GM23338 (cell line): Measurements from ENCODE around the gene MCM3. TPM values are rescaled to one million over a fixed set of nuclear protein-coding genes. Genes with fewer than 3 reads are reported as not detected.

ENCODE experiments used
- ATAC-seq: fragments of 200-7000 bp; cut with Tn5 transposase; 3 replicates; pipeline ENCODE4 v1.9.1; 2020
- DNase-seq: peaks from one replicate; pipeline ENCODE4 v3.0.0-alpha.2; 2015; ENCODE audit warnings: low spot score
- H2AFZ ChIP-seq: fragments of 200-600 bp; sonication (generic); 2 replicates; pipeline ENCODE4 v1.8.0; 2016; ENCODE audit warnings: antibody characterized with exemption, mild to moderate bottlenecking, moderate library complexity
- H3F3A ChIP-seq: fragments of 200-600 bp; sonication (generic); replicated peaks from 2 replicates; pipeline ENCODE4 v1.8.0; 2017; ENCODE audit warnings: antibody characterized with exemption, mixed run types, low read depth
- H3K27ac ChIP-seq: fragments of 200-600 bp; sonication (generic); 2 replicates; pipeline ENCODE4 v1.6.1; 2016; ENCODE audit warnings: low read depth
- H3K27me3 ChIP-seq: fragments of 200-600 bp; sonication (generic); 2 replicates; pipeline ENCODE4 v1.8.0; 2016; ENCODE audit warnings: mild to moderate bottlenecking, mixed run types, moderate library complexity; ENCODE audit not compliant: insufficient read depth
- H3K36me3 ChIP-seq: fragments of 200-600 bp; sonication (generic); 2 replicates; pipeline ENCODE4 v1.8.0; 2016; ENCODE audit warnings: mild to moderate bottlenecking; ENCODE audit not compliant: insufficient read depth
- H3K4me1 ChIP-seq: fragments of 200-600 bp; sonication (generic); 2 replicates; pipeline ENCODE4 v1.8.0; 2016; ENCODE audit warnings: mild to moderate bottlenecking, moderate library complexity; ENCODE audit not compliant: insufficient read depth
- H3K4me2 ChIP-seq: fragments of 200-600 bp; sonication (generic); 2 replicates; pipeline ENCODE4 v1.7.1; 2017; ENCODE audit warnings: mixed run types
- H3K4me3 ChIP-seq: fragments of 200-600 bp; sonication (generic); 2 replicates; pipeline ENCODE4 v1.6.1; 2016; ENCODE audit warnings: mixed run types
- H3K79me2 ChIP-seq: fragments of 200-600 bp; sonication (generic); replicated peaks from 2 replicates; pipeline ENCODE4 v1.8.0; 2017; ENCODE audit warnings: mild to moderate bottlenecking; ENCODE audit not compliant: insufficient read depth
- H3K9me2 ChIP-seq: fragments of 200-600 bp; sonication (generic); 2 replicates; pipeline ENCODE4 v1.8.0; 2017; ENCODE audit not compliant: insufficient read depth
- H4K20me1 ChIP-seq: fragments of 200-600 bp; sonication (generic); replicated peaks from 2 replicates; pipeline ENCODE4 v1.8.0; 2017; ENCODE audit warnings: mild to moderate bottlenecking; ENCODE audit not compliant: insufficient read depth
- H3K27ac Mint-ChIP-seq: 2 replicates; pipeline ENCODE4 v1.8.0; 2020; ENCODE audit warnings: inconsistent platforms, mild to moderate bottlenecking, moderate library complexity, mixed read lengths
- H3K27me3 Mint-ChIP-seq: 3 replicates; pipeline ENCODE4 v1.8.0; 2022; ENCODE audit warnings: low read depth, mild to moderate bottlenecking, moderate library complexity, mixed read lengths, inconsistent platforms; ENCODE audit not compliant: insufficient read depth, poor library complexity
- H3K36me3 Mint-ChIP-seq: 3 replicates; pipeline ENCODE4 v1.8.0; 2021; ENCODE audit warnings: low read depth, mild to moderate bottlenecking, inconsistent platforms, moderate library complexity, mixed read lengths
- H3K4me1 Mint-ChIP-seq: 3 replicates; pipeline ENCODE4 v1.8.0; 2020; ENCODE audit warnings: mild to moderate bottlenecking, inconsistent platforms, mixed read lengths
- H3K4me3 Mint-ChIP-seq: 3 replicates; pipeline ENCODE4 v1.8.0; 2021; ENCODE audit warnings: moderate library complexity, mild to moderate bottlenecking, inconsistent platforms, mixed read lengths
- H3K9me3 Mint-ChIP-seq: 3 replicates; pipeline ENCODE4 v1.8.0; 2020; ENCODE audit warnings: moderate library complexity, mild to moderate bottlenecking, inconsistent platforms, mixed read lengths
- CREB1 ChIP-seq: fragments of 250-450 bp; sonication (Bioruptor Pico); IDR thresholded peaks from 2 replicates; pipeline ENCODE4 v1.5.0; 2020; ENCODE audit warnings: low read depth, mild to moderate bottlenecking, moderate library complexity
- EZH2 ChIP-seq: fragments of 200-600 bp; sonication (generic); IDR thresholded peaks from one replicate; pipeline ENCODE4 v1.8.0; 2017; ENCODE audit warnings: antibody characterized with exemption, mild to moderate bottlenecking, low read depth; ENCODE audit not compliant: unreplicated experiment
- JUNB ChIP-seq: IDR thresholded peaks from one replicate; pipeline ENCODE4 v1.6.1; 2016; ENCODE audit warnings: antibody characterized with exemption; ENCODE audit not compliant: unreplicated experiment
- NANOG ChIP-seq: IDR thresholded peaks from 2 replicates; pipeline ENCODE4 v1.6.1; 2016; ENCODE audit warnings: antibody characterized with exemption, borderline replicate concordance
- POLR2AphosphoS5 ChIP-seq: IDR thresholded peaks from 2 replicates; pipeline ENCODE4 v1.6.1; 2016; ENCODE audit warnings: antibody characterized with exemption, low read depth
- REST ChIP-seq: IDR thresholded peaks from one replicate; pipeline ENCODE4 v1.6.1; 2018; ENCODE audit warnings: antibody characterized with exemption; ENCODE audit not compliant: unreplicated experiment
- STAT1 ChIP-seq: IDR thresholded peaks from one replicate; pipeline ENCODE4 v1.6.1; 2016; ENCODE audit warnings: antibody characterized with exemption; ENCODE audit not compliant: unreplicated experiment
- ZNF331 ChIP-seq: fragments of 250-450 bp; sonication (Bioruptor Pico); IDR thresholded peaks from 2 replicates; pipeline ENCODE4 v1.5.0; 2020; ENCODE audit warnings: low read depth, mild to moderate bottlenecking, moderate library complexity
- ZNF462 ChIP-seq: fragments of 250-450 bp; sonication (Bioruptor Pico); IDR thresholded peaks from 2 replicates; pipeline ENCODE4 v1.5.0; 2020; ENCODE audit warnings: mild to moderate bottlenecking, moderate library complexity
- polyA plus RNA-seq: library from polyadenylated mRNA; unstranded; fragments of >200 nt; fragmentation: Nextera tagmentation; extraction: Ambion mirVana; gene quantifications from 2 replicates; pipeline ENCODE4 v1.2.1, GENCODE V29; 2016
- total RNA-seq: library from RNA; depleted of rRNA; stranded (reverse); fragments of >200 nt; shearing (Covaris generic); gene quantifications from 2 replicates; pipeline ENCODE4 v1.2.3, GENCODE V29; 2014
- TF ChIP-seq, protein P1 (sequence below): IDR thresholded peaks from 2 replicates; pipeline ENCODE4 v1.6.1; 2016; ENCODE audit warnings: antibody characterized with exemption
- TF ChIP-seq, protein P2 (sequence below), 2 experiments: fragments of 200-600 bp in 1 of 2; sonication (generic) in 1 of 2; conservative IDR thresholded peaks; 2 replicates each; pipeline versions ENCODE4 v1.5.1 to v1.6.1; 2016 to 2017; ENCODE audit warnings: antibody characterized with exemption in 2 of 2, low read depth in 2 of 2, mild to moderate bottlenecking in 2 of 2, moderate library complexity in 1 of 2

The MCM3 gene
- total and polyA plus RNA-seq, 2 experiments from 2014 or later: 157 to 369 TPM

DNA sequence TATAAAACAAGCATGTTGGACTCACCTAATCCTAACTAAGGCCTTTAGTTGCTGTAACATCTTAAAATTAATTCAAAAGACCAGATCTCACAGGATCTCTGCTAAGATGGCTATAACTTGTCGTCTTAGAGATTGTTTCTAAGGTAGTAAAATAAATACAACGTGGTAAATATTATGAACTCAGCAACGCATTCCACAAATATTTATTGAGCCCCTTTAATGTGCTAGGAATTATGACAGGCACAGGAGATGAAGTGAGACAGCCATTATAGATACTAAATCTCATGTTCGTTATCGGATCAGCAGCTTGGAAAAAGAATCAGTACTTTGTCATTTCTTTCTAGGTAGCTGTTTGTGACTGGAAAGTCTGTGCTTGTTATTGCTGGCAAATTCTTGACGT is 20.9 kb upstream of the MCM3 start (continued):
- TF ChIP-seq STAT1 (no peak), ZNF462 (no peak), ZNF331 (CRISPR knock-in tag) (no peak)

GRCh38 chr6:52304983-52305390 is 20.4 kb upstream of the MCM3 start:
- Histone ChIP-seq H3K27me3 (peaks cover 5% of the 10 kb centered on the region; the same call in 1 of the 2 replicates), H4K20me1 (no peaks in the 10 kb centered on the region), H3K4me3 (no peak overlapping the region), H3K4me2 (no peak overlapping the region), H3K4me1 (no peaks in the 10 kb centered on the region; the same call in 1 of the 2 replicates), H3K79me2 (no peaks in the 10 kb centered on the region), H3K27ac (no peak overlapping the region), H3K36me3 (no peaks in the 10 kb centered on the region), H2AFZ (no peak overlapping the region), H3K9me2 (no peaks in the 10 kb centered on the region), H3F3A (no peaks in the 10 kb centered on the region)
- Mint-ChIP-seq H3K36me3 (no peaks in the 10 kb centered on the region), H3K27ac (no peak overlapping the region), H3K4me1 (peaks cover 7% of the 10 kb centered on the region; the same call in 2 of the 3 replicates), H3K27me3 (peaks cover 11% of the 10 kb centered on the region), H3K9me3 (no peaks in the 10 kb centered on the region), H3K4me3 (no peak overlapping the region)
- no peak for DNase-seq
- ATAC-seq: no peak
- TF ChIP-seq POLR2AphosphoS5: no peak
- TF ChIP-seq CREB1: no peak
- TF ChIP-seq, protein P1, sequence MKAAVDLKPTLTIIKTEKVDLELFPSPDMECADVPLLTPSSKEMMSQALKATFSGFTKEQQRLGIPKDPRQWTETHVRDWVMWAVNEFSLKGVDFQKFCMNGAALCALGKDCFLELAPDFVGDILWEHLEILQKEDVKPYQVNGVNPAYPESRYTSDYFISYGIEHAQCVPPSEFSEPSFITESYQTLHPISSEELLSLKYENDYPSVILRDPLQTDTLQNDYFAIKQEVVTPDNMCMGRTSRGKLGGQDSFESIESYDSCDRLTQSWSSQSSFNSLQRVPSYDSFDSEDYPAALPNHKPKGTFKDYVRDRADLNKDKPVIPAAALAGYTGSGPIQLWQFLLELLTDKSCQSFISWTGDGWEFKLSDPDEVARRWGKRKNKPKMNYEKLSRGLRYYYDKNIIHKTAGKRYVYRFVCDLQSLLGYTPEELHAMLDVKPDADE: no peak
- TF ChIP-seq NANOG: no peak
- no peak for TF ChIP-seq JUNB
- TF ChIP-seq REST: no peak
- no peak for TF ChIP-seq EZH2
- TF ChIP-seq, protein P2, sequence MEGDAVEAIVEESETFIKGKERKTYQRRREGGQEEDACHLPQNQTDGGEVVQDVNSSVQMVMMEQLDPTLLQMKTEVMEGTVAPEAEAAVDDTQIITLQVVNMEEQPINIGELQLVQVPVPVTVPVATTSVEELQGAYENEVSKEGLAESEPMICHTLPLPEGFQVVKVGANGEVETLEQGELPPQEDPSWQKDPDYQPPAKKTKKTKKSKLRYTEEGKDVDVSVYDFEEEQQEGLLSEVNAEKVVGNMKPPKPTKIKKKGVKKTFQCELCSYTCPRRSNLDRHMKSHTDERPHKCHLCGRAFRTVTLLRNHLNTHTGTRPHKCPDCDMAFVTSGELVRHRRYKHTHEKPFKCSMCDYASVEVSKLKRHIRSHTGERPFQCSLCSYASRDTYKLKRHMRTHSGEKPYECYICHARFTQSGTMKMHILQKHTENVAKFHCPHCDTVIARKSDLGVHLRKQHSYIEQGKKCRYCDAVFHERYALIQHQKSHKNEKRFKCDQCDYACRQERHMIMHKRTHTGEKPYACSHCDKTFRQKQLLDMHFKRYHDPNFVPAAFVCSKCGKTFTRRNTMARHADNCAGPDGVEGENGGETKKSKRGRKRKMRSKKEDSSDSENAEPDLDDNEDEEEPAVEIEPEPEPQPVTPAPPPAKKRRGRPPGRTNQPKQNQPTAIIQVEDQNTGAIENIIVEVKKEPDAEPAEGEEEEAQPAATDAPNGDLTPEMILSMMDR (conservative IDR thresholded peaks at IDR 0.05; ENCODE audit: low read depth in 2 of 2): no peak
